ENCODE measurements around the gene NOL12.

DNA sequence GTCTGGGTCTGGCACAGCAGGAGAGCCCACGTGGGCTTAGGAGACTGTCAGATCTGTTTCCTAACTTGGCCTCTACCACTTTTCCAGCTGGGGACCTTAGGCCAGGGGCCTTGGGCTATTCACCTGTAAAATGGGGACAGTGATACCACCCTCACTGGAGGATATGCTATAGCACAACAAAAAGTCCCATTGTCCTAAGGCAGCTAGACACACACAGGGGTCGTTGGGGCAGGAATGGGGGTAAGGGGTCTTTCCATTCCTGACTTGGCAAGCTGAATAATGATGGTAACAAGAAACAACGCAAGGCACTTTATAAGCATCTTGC lies 49.2 kb upstream of the NOL12 start:
- TF ChIP-seq, protein P1, sequence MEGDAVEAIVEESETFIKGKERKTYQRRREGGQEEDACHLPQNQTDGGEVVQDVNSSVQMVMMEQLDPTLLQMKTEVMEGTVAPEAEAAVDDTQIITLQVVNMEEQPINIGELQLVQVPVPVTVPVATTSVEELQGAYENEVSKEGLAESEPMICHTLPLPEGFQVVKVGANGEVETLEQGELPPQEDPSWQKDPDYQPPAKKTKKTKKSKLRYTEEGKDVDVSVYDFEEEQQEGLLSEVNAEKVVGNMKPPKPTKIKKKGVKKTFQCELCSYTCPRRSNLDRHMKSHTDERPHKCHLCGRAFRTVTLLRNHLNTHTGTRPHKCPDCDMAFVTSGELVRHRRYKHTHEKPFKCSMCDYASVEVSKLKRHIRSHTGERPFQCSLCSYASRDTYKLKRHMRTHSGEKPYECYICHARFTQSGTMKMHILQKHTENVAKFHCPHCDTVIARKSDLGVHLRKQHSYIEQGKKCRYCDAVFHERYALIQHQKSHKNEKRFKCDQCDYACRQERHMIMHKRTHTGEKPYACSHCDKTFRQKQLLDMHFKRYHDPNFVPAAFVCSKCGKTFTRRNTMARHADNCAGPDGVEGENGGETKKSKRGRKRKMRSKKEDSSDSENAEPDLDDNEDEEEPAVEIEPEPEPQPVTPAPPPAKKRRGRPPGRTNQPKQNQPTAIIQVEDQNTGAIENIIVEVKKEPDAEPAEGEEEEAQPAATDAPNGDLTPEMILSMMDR (IDR thresholded peaks at IDR 0.05): no peak
- no peak for TF ChIP-seq EHMT2 (IDR thresholded peaks at IDR 0.05; ENCODE audit: low read depth)
- TF ChIP-seq ZFP36 (IDR thresholded peaks at IDR 0.05; ENCODE audit: borderline replicate concordance, partially characterized antibody): no peak
- TF ChIP-seq, protein P2, sequence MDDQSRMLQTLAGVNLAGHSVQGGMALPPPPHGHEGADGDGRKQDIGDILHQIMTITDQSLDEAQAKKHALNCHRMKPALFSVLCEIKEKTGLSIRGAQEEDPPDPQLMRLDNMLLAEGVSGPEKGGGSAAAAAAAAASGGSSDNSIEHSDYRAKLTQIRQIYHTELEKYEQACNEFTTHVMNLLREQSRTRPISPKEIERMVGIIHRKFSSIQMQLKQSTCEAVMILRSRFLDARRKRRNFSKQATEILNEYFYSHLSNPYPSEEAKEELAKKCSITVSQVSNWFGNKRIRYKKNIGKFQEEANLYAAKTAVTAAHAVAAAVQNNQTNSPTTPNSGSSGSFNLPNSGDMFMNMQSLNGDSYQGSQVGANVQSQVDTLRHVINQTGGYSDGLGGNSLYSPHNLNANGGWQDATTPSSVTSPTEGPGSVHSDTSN (IDR thresholded peaks at IDR 0.05): no peak
- no peak for TF ChIP-seq SMC3 (IDR thresholded peaks at IDR 0.05)
- TF ChIP-seq POLR2A (IDR thresholded peaks at IDR 0.05; ENCODE audit: low read length): no peak
